K562 (cell line): ENCODE results near the gene SMIM8. TPM values are rescaled to one million over a fixed set of nuclear protein-coding genes. Genes with fewer than 3 reads are reported as not detected.
A peak's percentile ranks its signal among the peaks of the same experiment; 100 is the strongest.

Source experiments
- ATAC-seq: fragments of 200-7000 bp; cut with Tn5 transposase; 3 replicates; pipeline ENCODE4 v1.9.1; 2020; ENCODE audit warnings: moderate library complexity
- BruUV-seq: library from RNA; stranded (reverse); fragments of 400-500 nt; replicated peaks from 2 replicates; lab custom pipeline; 2021; lab: Mats Ljungman, UMichigan
- CTCF ChIA-PET: fragments of 300-600 bp; formaldehyde crosslinking; extraction: SDS; loops from one replicate; lab custom pipeline; 2021; ENCODE audit warnings: low intra/inter-chr PET ratio; lab: Yijun Ruan, JAX
- POLR2A ChIA-PET: fragments of 300-600, 350-650 bp; sonication (Branson Sonifier 250); formaldehyde crosslinking; extraction: SDS; loops from one replicate; lab custom pipeline; 2021; ENCODE audit warnings: antibody characterized with exemption, inconsistent platforms; lab: Yijun Ruan, JAX
- DNase-seq, 4 experiments: peaks; one replicate each; pipeline versions ENCODE4 v3.0.0 to v3.0.0-alpha.2; 2011 to 2018; ENCODE audit warnings: low spot score in 3 of 4, mixed read lengths in 3 of 4; ENCODE audit errors: extremely low read depth in 1 of 4
- FAIRE-seq: peaks from 2 replicates; lab custom pipeline; 2011; peaks lifted over from hg19 to GRCh38; lab: Jason Lieb, UNC
- H2AFZ ChIP-seq: 2 replicates; pipeline ENCODE4 v1.6.0; 2011; ENCODE audit warnings: low read depth, low read length, control low read depth, inconsistent platforms
- H3K27ac ChIP-seq: fragments of 200-600 bp; 3 replicates; pipeline ENCODE4 v1.8.0; 2011; ENCODE audit warnings: low read depth, mild to moderate bottlenecking, control low read depth, inconsistent platforms, low read length, moderate library complexity, mixed read lengths; ENCODE audit errors: extremely low read depth
- H3K27me3 ChIP-seq, 2 experiments: fragments of 300-600 bp in 1 of 2; 2 replicates in 1 of 2; 3 replicates in 1 of 2; pipeline versions ENCODE4 v1.6.0 to v1.8.0; 2011; ENCODE audit warnings: inconsistent platforms in 2 of 2, low read length in 2 of 2, mild to moderate bottlenecking in 1 of 2, mixed read lengths in 1 of 2, moderate library complexity in 1 of 2; ENCODE audit not compliant: control insufficient read depth in 2 of 2, insufficient read depth in 2 of 2
- H3K36me3 ChIP-seq: fragments of 300-600 bp; 3 replicates; pipeline ENCODE4 v1.8.0; 2011; ENCODE audit warnings: mild to moderate bottlenecking, low read length, inconsistent platforms; ENCODE audit not compliant: control insufficient read depth, insufficient read depth
- H3K4me1 ChIP-seq, 2 experiments: fragments of 200-600 bp in 1 of 2; replicated peaks in 1 of 2; 2 replicates in 1 of 2; 3 replicates in 1 of 2; pipeline versions ENCODE4 v1.5.1 to v1.8.0; 2011; ENCODE audit warnings: inconsistent platforms in 2 of 2, low read length in 2 of 2, mild to moderate bottlenecking in 1 of 2, mixed read lengths in 1 of 2, moderate library complexity in 1 of 2; ENCODE audit not compliant: control insufficient read depth in 2 of 2, insufficient read depth in 2 of 2
- H3K4me2 ChIP-seq: 2 replicates; pipeline ENCODE4 v1.6.1; 2011; ENCODE audit warnings: low read length, control low read depth, inconsistent platforms, mixed read lengths; ENCODE audit not compliant: insufficient read depth
- H3K4me3 ChIP-seq: fragments of 200-600 bp; sonication (generic), shearing (Covaris generic); 2 replicates; pipeline ENCODE4 v1.5.1; 2016; ENCODE audit warnings: control low read depth, inconsistent platforms
- H3K79me2 ChIP-seq: fragments of 200-600 bp; 3 replicates; pipeline ENCODE4 v1.8.0; 2011; ENCODE audit warnings: low read length, inconsistent platforms; ENCODE audit not compliant: control insufficient read depth, insufficient read depth
- H3K9ac ChIP-seq, 2 experiments: 2 replicates each; pipeline versions ENCODE4 v1.6.0 to v1.6.1; 2011; ENCODE audit warnings: low read depth in 2 of 2, low read length in 2 of 2, control low read depth in 1 of 2, inconsistent platforms in 1 of 2, mild to moderate bottlenecking in 1 of 2, mixed read lengths in 1 of 2; ENCODE audit not compliant: insufficient read depth in 1 of 2
- H3K9me1 ChIP-seq: one replicate; pipeline ENCODE4 v1.6.0; 2011; ENCODE audit warnings: inconsistent platforms, mild to moderate bottlenecking, low read length, moderate library complexity; ENCODE audit not compliant: control insufficient read depth, insufficient read depth
- H3K9me3 ChIP-seq: replicated peaks from 2 replicates; pipeline ENCODE4 v1.5.1; 2011; ENCODE audit warnings: low read depth, low read length, inconsistent platforms; ENCODE audit not compliant: control insufficient read depth, insufficient read depth
- H4K20me1 ChIP-seq: replicated peaks from 2 replicates; pipeline ENCODE4 v1.6.1; 2011; ENCODE audit warnings: low read length, inconsistent platforms, mixed read lengths; ENCODE audit not compliant: control insufficient read depth, insufficient read depth
- ARNT ChIP-seq, 2 experiments: fragments of 450-650 bp; IDR thresholded peaks; 2 replicates each; pipeline ENCODE4 v1.6.1; 2016; ENCODE audit warnings: mild to moderate bottlenecking in 1 of 2
- CBX3 ChIP-seq, 2 experiments: IDR thresholded peaks; 1 replicate in 1 of 2; 2 replicates in 1 of 2; pipeline ENCODE4 v1.6.1; 2012; ENCODE audit warnings: inconsistent platforms in 2 of 2, low read length in 2 of 2, borderline replicate concordance in 1 of 2, control low read depth in 1 of 2
- CREB3 ChIP-seq: fragments of 450-650 bp; conservative IDR thresholded peaks from 2 replicates; pipeline ENCODE4 v1.6.1; 2016; ENCODE audit warnings: missing genetic modification characterization, low read depth, mild to moderate bottlenecking, missing compliant biosample characterization, moderate library complexity
- ESRRA ChIP-seq: fragments of 450-650 bp; IDR thresholded peaks from 2 replicates; pipeline ENCODE4 v1.6.1; 2014; ENCODE audit warnings: low read depth, mild to moderate bottlenecking, moderate library complexity, borderline replicate concordance
- FOXJ3 ChIP-seq: sonication (generic); formaldehyde crosslinking; IDR thresholded peaks from 2 replicates; pipeline ENCODE4 v1.4.0; 2020; ENCODE audit warnings: mild to moderate bottlenecking, missing genetic modification reagents
- HDAC1 ChIP-seq, 2 experiments: fragments of 450-650 bp; IDR thresholded peaks; 2 replicates each; pipeline ENCODE4 v1.6.1; 2016 to 2017; ENCODE audit warnings: inconsistent platforms in 1 of 2, mild to moderate bottlenecking in 1 of 2, moderate library complexity in 1 of 2
- HOMEZ ChIP-seq: fragments of 250-450 bp; sonication (Bioruptor Pico); IDR thresholded peaks from 2 replicates; pipeline ENCODE4 v1.4.0; 2020; ENCODE audit warnings: mild to moderate bottlenecking, moderate library complexity
- LEF1 ChIP-seq: fragments of 450-650 bp; IDR thresholded peaks from 2 replicates; pipeline ENCODE4 v1.6.1; 2016; ENCODE audit warnings: mild to moderate bottlenecking
- MAFK ChIP-seq: IDR thresholded peaks from 2 replicates; pipeline ENCODE4 v1.6.1; 2011; ENCODE audit warnings: low read length, improper control_type of control experiment
- REST ChIP-seq, 2 experiments: fragments of 450-650 bp; formaldehyde crosslinking in 1 of 2; IDR thresholded peaks; 2 replicates each; pipeline versions ENCODE4 v1.4.0 to v1.6.1; 2014 to 2020; ENCODE audit warnings: mild to moderate bottlenecking in 2 of 2, borderline replicate concordance in 1 of 2, low read depth in 1 of 2
- TCF3 ChIP-seq: sonication (generic); formaldehyde crosslinking; IDR thresholded peaks from 2 replicates; pipeline ENCODE4 v1.4.0; 2020; ENCODE audit warnings: mild to moderate bottlenecking, missing genetic modification reagents
- ZNF57 ChIP-seq: fragments of 450-650 bp; formaldehyde crosslinking; IDR thresholded peaks from 2 replicates; pipeline ENCODE4 v1.4.0; 2020; ENCODE audit warnings: mild to moderate bottlenecking, moderate library complexity
- ZNF589 ChIP-seq: fragments of 200-800 bp; sonication (Bioruptor generic); IDR thresholded peaks from 2 replicates; pipeline ENCODE4 v1.6.1; 2016; ENCODE audit warnings: low read depth, missing genetic modification characterization, missing compliant biosample characterization
- WGBS: fragments of 100-300 bp; shearing (Covaris generic); methylation state at CpG from one replicate; pipeline ENCODE4 v1.1.6; 2016; ENCODE audit warnings: low coverage, mixed read lengths; ENCODE audit not compliant: insufficient coverage; ENCODE audit errors: missing lambda C conversion rate; 5-methylcytosine and 5-hydroxymethylcytosine counted together
- in situ Hi-C: fragments of 300-500 bp; cut with MboI; formaldehyde crosslinking; loops from 4 replicates; pipeline ENCODE4 v1.15.0; 2018; ENCODE audit warnings: inconsistent platforms, mixed read lengths
- intact Hi-C: fragments of 100-400 bp; cut with micrococcal nuclease; formaldehyde crosslinking; loops from 2 replicates; pipeline ENCODE4 v1.14.2; 2022
- polyA plus RNA-seq, 8 experiments: library from polyadenylated mRNA; depleted of rRNA in 4 of 8; stranded (reverse) in 5 of 8; unstranded in 3 of 8; fragments of >200 nt; fragmentation: Nextera tagmentation in 2 of 8; fragmentation: Illumina TruSeq in 1 of 8; extraction: Ambion mirVana in 2 of 8; extraction: Trizol in 1 of 8; gene quantifications; 2 replicates each; pipeline versions ENCODE4 v1.2.1 to v1.2.3, GENCODE V29; 2011 to 2014; ENCODE audit warnings: inconsistent platforms in 1 of 8, missing spikeins in 1 of 8
- total RNA-seq, 7 experiments: library from RNA; depleted of rRNA in 6 of 7; stranded (reverse); fragments of >200 nt in 6 of 7; fragmentation: Illumina TruSeq in 2 of 7; extraction: Trizol in 2 of 7; gene quantifications; 2 replicates each; pipeline versions ENCODE4 v1.2.1 to v1.2.3, GENCODE V29; 2011 to 2021; ENCODE audit warnings: low replicate concordance in 1 of 7

The SMIM8 gene
- total and polyA plus RNA-seq, 9 of the 15 experiments (the other 6 are each of a cell fraction or from before 2014, with no cell fraction given) = 8.3 to 53.7 (median 15.1) TPM

GRCh38 chr6:87308970-87309369 lies 13.4 kb upstream of the SMIM8 start:
- H3K9ac ChIP-seq = no peak overlapping the region
- WGBS = 4% methylated on average over 4 of the region's 4 CpGs
- H2AFZ ChIP-seq = no peak overlapping the region
- FAIRE-seq (peak; percentile 49), ATAC-seq (no peak), DNase-seq (no peak)
- no peaks in the 10 kb centered on the region for H4K20me1 ChIP-seq
- no peak overlapping the region for H3K4me2 ChIP-seq
- H3K27me3 ChIP-seq = peaks cover 0 to 5% of the 10 kb centered on the region in 2 experiments; a peak in 3 of 5 replicates
- H3K9me3 ChIP-seq = no peaks in the 10 kb centered on the region
- H3K79me2 ChIP-seq = no peaks in the 10 kb centered on the region
- no peaks in the 10 kb centered on the region for H3K4me1 ChIP-seq
- no peaks in the 10 kb centered on the region for H3K9me1 ChIP-seq
- no TSS peak for BruUV-seq
- no peaks in the 10 kb centered on the region for H3K36me3 ChIP-seq
- POLR2A ChIA-PET = no interaction called here
- no peak overlapping the region for H3K4me3 ChIP-seq
- intact Hi-C loops (no loop called here), in situ Hi-C loops (no loop called here)
- H3K27ac ChIP-seq = no peak overlapping the region
- CTCF ChIA-PET = no interaction called here
- TF ChIP-seq ARNT (IDR thresholded peaks at IDR 0.05) = no peak
- no peak for TF ChIP-seq MAFK
- no peak for TF ChIP-seq ZNF589 (CRISPR knock-in tag)
- no peak for TF ChIP-seq ZNF57 (CRISPR knock-in tag)
- TF ChIP-seq HOMEZ (CRISPR knock-in tag) = no peak
- TF ChIP-seq REST (IDR thresholded peaks at IDR 0.05; ENCODE audit: borderline replicate concordance) = no peak
- no peak for TF ChIP-seq REST (CRISPR knock-in tag; IDR thresholded peaks at IDR 0.05; ENCODE audit: low read depth)
- no peak for TF ChIP-seq TCF3
- no peak for TF ChIP-seq HDAC1 (IDR thresholded peaks at IDR 0.05)
- no peak for TF ChIP-seq CREB3 (tag)
- no peak for TF ChIP-seq CBX3 (IDR thresholded peaks at IDR 0.05; ENCODE audit: borderline replicate concordance in 1 of 2, low read length in 2 of 2)
- no peak for TF ChIP-seq FOXJ3 (CRISPR knock-in tag)
- TF ChIP-seq LEF1 = no peak
- TF ChIP-seq ESRRA = no peak
